ENCODE measurements around the gene PPFIA1.

PPFIA1 gene

GRCh38 chr11:70312401-70313357 lies 42.2 kb downstream of the PPFIA1 start:
- Histone ChIP-seq H2AFZ (no peak overlapping the region), H3K9me3 (ENCODE audit: control insufficient read depth, low read length) (no peaks in the 10 kb centered on the region), H3K4me1 (no peaks in the 10 kb centered on the region), H3K36me3 (ENCODE audit: control insufficient read depth, insufficient read depth, low read length) (no peaks in the 10 kb centered on the region), H3K9ac (no peak overlapping the region), H3K27ac (no peak overlapping the region), H3K4me2 (ENCODE audit: low read length) (no peak overlapping the region), H3K4me3 (ENCODE audit: low read depth, low read length) (no peak overlapping the region), H3K79me2 (no peaks in the 10 kb centered on the region), H3K27me3 (ENCODE audit: control insufficient read depth, insufficient read depth, low read length) (no peaks in the 10 kb centered on the region)
- no peak for TF ChIP-seq CTCF (IDR thresholded peaks at IDR 0.05)

DNA sequence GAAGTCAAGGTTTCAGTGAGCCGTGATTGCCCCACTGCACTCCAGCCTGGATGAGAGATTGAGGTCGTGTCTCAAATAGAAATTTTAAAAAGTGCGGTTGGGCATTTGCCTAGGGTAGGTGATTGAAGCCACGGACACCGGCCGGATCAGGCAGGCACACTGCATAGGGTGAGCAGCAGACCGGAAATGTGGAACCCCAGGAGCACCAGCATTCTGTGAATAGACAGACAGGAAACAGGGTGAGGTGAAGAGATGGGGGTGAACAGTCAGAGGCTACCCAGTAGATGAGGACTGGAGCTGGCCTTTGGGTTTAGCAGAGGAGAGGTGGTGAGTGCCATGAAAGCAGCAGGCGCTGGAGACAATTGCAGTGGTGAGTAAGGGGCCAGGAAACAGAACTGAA lies 43.5 kb downstream of the PPFIA1 start:
- H3K4me3 ChIP-seq (ENCODE audit: low read depth, low read length): no peak overlapping the region
- no peak for TF ChIP-seq CTCF (IDR thresholded peaks at IDR 0.05)
- no peak overlapping the region for H3K4me2 ChIP-seq (ENCODE audit: low read length)
- no peaks in the 10 kb centered on the region for H3K4me1 ChIP-seq
- H3K9ac ChIP-seq: no peak overlapping the region
- H3K79me2 ChIP-seq: no peaks in the 10 kb centered on the region
- no peaks in the 10 kb centered on the region for H3K36me3 ChIP-seq (ENCODE audit: control insufficient read depth, insufficient read depth, low read length)
- no peak overlapping the region for H3K27ac ChIP-seq
- no peaks in the 10 kb centered on the region for H3K9me3 ChIP-seq (ENCODE audit: control insufficient read depth, low read length)
- no peak overlapping the region for H2AFZ ChIP-seq
- H3K27me3 ChIP-seq (ENCODE audit: control insufficient read depth, insufficient read depth, low read length): no peaks in the 10 kb centered on the region

DNA sequence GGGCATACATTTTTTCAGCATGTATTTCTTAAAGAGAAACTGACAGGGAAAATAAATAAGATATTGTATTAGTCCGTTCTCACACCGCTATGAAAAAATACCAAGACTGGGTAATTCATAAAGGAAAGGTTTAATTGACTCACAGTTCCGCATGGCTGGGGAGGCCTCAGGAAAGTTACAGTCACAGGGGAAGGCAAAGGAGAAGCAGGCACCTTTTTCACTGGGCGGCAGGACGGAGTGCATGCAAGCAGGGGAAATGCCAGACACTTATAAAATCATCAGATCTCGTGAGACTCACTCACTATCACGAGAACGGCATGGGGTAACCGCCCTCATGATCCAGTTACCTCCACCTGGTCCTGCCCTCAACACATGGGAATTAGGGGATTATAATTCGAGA lies 44.2 kb downstream of the PPFIA1 start:
- Histone ChIP-seq H3K4me1 (no peaks in the 10 kb centered on the region), H3K79me2 (no peaks in the 10 kb centered on the region), H3K36me3 (ENCODE audit: control insufficient read depth, insufficient read depth, low read length) (no peaks in the 10 kb centered on the region), H3K27ac (no peak overlapping the region), H3K9ac (no peak overlapping the region), H2AFZ (no peak overlapping the region), H3K4me2 (ENCODE audit: low read length) (no peak overlapping the region), H3K27me3 (ENCODE audit: control insufficient read depth, insufficient read depth, low read length) (no peaks in the 10 kb centered on the region), H3K9me3 (ENCODE audit: control insufficient read depth, low read length) (no peaks in the 10 kb centered on the region), H3K4me3 (ENCODE audit: low read depth, low read length) (no peak overlapping the region)
- no peak for TF ChIP-seq CTCF (IDR thresholded peaks at IDR 0.05)

GRCh38 chr11:70315716-70316115 lies 45.2 kb downstream of the PPFIA1 start:
- Histone ChIP-seq H3K4me3 (ENCODE audit: low read depth, low read length) (no peak overlapping the region), H3K4me2 (ENCODE audit: low read length) (no peak overlapping the region), H3K27ac (no peak overlapping the region), H2AFZ (no peak overlapping the region), H3K9ac (no peak overlapping the region), H3K9me3 (ENCODE audit: control insufficient read depth, low read length) (no peaks in the 10 kb centered on the region), H3K27me3 (ENCODE audit: control insufficient read depth, insufficient read depth, low read length) (no peaks in the 10 kb centered on the region), H3K79me2 (no peaks in the 10 kb centered on the region), H3K4me1 (no peaks in the 10 kb centered on the region), H3K36me3 (ENCODE audit: control insufficient read depth, insufficient read depth, low read length) (no peaks in the 10 kb centered on the region)
- no peak for TF ChIP-seq CTCF (IDR thresholded peaks at IDR 0.05)
